Measurements from ENCODE around the gene ANKRD22.

DNA sequence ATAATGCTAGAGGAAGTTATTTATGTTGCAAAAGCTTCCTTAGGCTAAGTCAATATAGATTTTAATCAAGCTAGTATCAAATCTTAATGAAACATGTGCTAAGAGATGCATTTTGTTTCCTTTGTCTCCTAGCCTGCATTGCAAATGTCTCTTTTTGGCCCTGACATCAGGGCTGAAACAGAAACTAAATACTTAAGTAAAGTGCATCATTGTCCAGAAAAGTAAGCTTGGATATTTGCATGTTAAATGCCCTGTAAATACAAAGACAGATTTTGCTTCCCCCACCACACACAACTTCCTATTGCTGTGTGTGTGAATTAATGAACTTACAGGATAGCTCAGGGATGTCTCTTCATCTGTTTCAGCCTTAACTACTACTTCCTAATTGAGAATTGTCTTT, 18.4 kb upstream of the ANKRD22 start:
- TF ChIP-seq, protein P1, sequence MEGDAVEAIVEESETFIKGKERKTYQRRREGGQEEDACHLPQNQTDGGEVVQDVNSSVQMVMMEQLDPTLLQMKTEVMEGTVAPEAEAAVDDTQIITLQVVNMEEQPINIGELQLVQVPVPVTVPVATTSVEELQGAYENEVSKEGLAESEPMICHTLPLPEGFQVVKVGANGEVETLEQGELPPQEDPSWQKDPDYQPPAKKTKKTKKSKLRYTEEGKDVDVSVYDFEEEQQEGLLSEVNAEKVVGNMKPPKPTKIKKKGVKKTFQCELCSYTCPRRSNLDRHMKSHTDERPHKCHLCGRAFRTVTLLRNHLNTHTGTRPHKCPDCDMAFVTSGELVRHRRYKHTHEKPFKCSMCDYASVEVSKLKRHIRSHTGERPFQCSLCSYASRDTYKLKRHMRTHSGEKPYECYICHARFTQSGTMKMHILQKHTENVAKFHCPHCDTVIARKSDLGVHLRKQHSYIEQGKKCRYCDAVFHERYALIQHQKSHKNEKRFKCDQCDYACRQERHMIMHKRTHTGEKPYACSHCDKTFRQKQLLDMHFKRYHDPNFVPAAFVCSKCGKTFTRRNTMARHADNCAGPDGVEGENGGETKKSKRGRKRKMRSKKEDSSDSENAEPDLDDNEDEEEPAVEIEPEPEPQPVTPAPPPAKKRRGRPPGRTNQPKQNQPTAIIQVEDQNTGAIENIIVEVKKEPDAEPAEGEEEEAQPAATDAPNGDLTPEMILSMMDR (IDR thresholded peaks at IDR 0.05) = no peak
- no peak for TF ChIP-seq ZFX (IDR thresholded peaks at IDR 0.05; ENCODE audit: borderline replicate concordance)

Data from 22Rv1 (cell line).